ENCODE measurements around the gene OGFOD3. TPM values are rescaled to one million over a fixed set of nuclear protein-coding genes. Genes with fewer than 3 reads are reported as not detected.

Gene OGFOD3
- total and polyA plus RNA-seq, 2 donors (not counting 3 experiments of a cell fraction or from before 2014, with no cell fraction given), result 31.7 to 34.8 TPM

- H3K36me3 ChIP-seq (ENCODE audit: control insufficient read depth in 2 of 2, extremely low read depth in 1 of 2, insufficient read depth in 2 of 2, low read length in 2 of 2), result no peaks in the 10 kb centered on the region
- peaks cover 3% of the 10 kb centered on the region for H3K79me2 ChIP-seq (ENCODE audit: control insufficient read depth, insufficient read depth, low read length)
- DNase-seq (ENCODE audit: low read depth, low spot score) (no peak), FAIRE-seq (no peak)
- ChIA-PET CTCF (interaction anchor here (1.0 kb wide), 1 partner anchor 25 kb away, joined by 3 read pairs; no protein-coding TSS in a partner anchor), POLR2A (no interaction called here)
- intact Hi-C loops (cut with micrococcal nuclease), result loop anchor here (1.0 to 10.0 kb wide), 4 partner anchors 8 to 395 kb away; partner anchors contain the start of genes HEXD, NARF, OGFOD3 and ZNF750
- H4K20me1 ChIP-seq (replicated peaks; ENCODE audit: control insufficient read depth, extremely low read depth, insufficient read depth, low read length), result no peaks in the 10 kb centered on the region
- peak overlapping the region; percentile 77 for H3K9ac ChIP-seq (replicated peaks; ENCODE audit: extremely low read depth, insufficient read depth, low read length)
- TF ChIP-seq POLR2AphosphoS5 (IDR thresholded peaks at IDR 0.05; ENCODE audit: insufficient read depth, low read depth, low read length), result no peak
- no peak for TF ChIP-seq GATA2 (IDR thresholded peaks at IDR 0.05; ENCODE audit: insufficient read depth, insufficient read length, low read depth, low read length)
- TF ChIP-seq POLR2A (IDR thresholded peaks at IDR 0.05; ENCODE audit: low read depth, low read length), result no peak
- TF ChIP-seq MYC (IDR thresholded peaks at IDR 0.05; ENCODE audit: low read depth, low read length), result no peak
- TF ChIP-seq CTCF (IDR thresholded peaks at IDR 0.05; ENCODE audit: extremely low read depth in 1 of 2, insufficient read depth in 1 of 2, low read depth in 1 of 2, low read length in 2 of 2), result no peak
- TF ChIP-seq FOS (IDR thresholded peaks at IDR 0.05; ENCODE audit: borderline replicate concordance, insufficient read depth, low read length), result no peak
- TF ChIP-seq MAX (IDR thresholded peaks at IDR 0.05; ENCODE audit: insufficient read depth, insufficient read length), result no peak
- no peak for TF ChIP-seq JUN (IDR thresholded peaks at IDR 0.05; ENCODE audit: borderline replicate concordance, insufficient read depth, insufficient read length, low read depth)
- TF ChIP-seq EZH2 (IDR thresholded peaks at IDR 0.05; ENCODE audit: borderline replicate concordance, low read depth, low read length, severe bottlenecking), result no peak
- H3K27ac ChIP-seq (ENCODE audit: insufficient read depth, low read depth, low read length), result peak overlapping the region; percentile 29
- H3K9me1 ChIP-seq (replicated peaks; ENCODE audit: control insufficient read depth, extremely low read depth, insufficient read depth, low read length), result no peaks in the 10 kb centered on the region
- H3K9me3 ChIP-seq (replicated peaks; ENCODE audit: control insufficient read depth, insufficient read depth, low read length), result no peaks in the 10 kb centered on the region
- peaks cover 6% of the 10 kb centered on the region for H3K4me1 ChIP-seq (ENCODE audit: control insufficient read depth, extremely low read depth, insufficient read depth, low read length)
- peak overlapping the region; percentile 39 for H3K4me2 ChIP-seq (ENCODE audit: insufficient read depth, low read length)
- H3K4me3 ChIP-seq (replicated peaks in 1 of 3; ENCODE audit: insufficient read depth in 1 of 3, low read depth in 1 of 3, low read length in 3 of 3), result peak overlapping the region; percentile 33 to 68 (median 53)
- H2AFZ ChIP-seq (ENCODE audit: low read depth, low read length), result peak overlapping the region; percentile 88
- H3K27me3 ChIP-seq (ENCODE audit: control insufficient read depth in 2 of 2, insufficient read depth in 2 of 2, low read length in 2 of 2), result no peaks in the 10 kb centered on the region
- BruUV-seq (replicated peaks), result no TSS peak
- dilution Hi-C loops (cut with MboI; ENCODE audit: extremely low pct_ligation_motif_present, low sequenced_read_pairs), result no loop called here
These were observed 31.5 kb upstream of the OGFOD3 start for GRCh38 chr17:82449883-82450356.

Data from endothelial cell of umbilical vein (primary cell).